ENCODE data around the gene KRT4.
"Not testable (repeated sequence)": the region's sequence is repeated elsewhere in the genome, so short reads cannot be mapped to it uniquely, and the experiment has no call there.

The KRT4 gene

DNA sequence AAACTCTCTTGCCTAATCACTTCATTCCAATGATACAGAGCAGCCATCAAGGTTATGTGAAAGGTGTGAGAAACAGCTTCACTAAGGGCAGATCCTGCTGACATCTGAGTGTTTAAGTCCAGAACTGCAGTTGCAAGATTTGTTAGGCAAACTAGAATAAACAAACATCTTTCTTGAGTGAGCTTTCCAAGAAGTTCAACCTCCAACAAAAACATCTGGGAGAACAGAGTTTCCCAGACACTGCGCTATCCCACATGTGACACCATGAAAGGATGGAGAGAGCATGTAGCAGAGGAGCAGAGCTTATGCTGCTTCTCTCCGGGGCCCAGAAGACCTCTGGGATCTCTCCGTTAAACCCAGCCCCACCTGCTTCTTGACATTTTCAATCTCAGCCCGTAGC is 42.4 kb downstream of the KRT4 start:
- no peak for DNase-seq

DNA sequence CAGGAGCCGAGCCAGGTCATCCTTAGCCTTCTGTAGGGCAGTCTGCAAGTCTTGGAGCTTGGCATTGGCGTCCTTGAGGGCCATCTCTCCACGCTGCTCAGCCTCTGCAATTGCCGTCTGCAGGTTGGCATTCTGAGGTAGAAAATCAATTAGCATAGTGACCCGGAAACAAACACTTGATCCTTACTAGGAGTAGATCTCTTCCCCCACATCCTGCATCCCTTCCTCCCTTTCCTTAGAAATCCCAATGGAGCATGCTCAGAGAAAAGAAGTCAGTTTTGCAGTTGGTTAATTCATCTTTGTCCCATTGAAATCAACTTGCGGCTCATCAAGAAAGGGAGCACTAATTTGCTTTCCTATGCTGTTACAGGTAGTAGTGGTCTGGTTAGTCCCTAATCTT is 42.8 kb downstream of the KRT4 start:
- no peak for DNase-seq

DNA sequence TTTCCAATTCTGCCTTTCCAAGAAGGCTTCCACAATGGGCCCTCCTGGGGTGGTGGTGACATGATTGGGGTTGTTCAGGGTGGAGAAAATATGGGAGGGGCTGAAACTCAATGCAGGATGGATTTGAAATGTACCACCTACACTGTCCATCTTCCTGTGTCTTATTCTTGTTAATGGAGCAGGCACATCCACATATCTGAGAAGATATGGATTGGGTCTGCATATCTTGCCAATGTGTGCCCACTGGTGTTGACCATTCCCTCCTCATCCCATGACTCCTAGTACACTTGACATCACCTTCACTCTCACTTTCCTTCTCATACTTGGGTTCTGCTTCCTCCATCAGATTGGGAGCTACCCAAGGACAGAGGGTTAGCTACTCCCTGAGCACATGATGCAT is 44.0 kb downstream of the KRT4 start:
- DNase-seq, result no peak

DNA sequence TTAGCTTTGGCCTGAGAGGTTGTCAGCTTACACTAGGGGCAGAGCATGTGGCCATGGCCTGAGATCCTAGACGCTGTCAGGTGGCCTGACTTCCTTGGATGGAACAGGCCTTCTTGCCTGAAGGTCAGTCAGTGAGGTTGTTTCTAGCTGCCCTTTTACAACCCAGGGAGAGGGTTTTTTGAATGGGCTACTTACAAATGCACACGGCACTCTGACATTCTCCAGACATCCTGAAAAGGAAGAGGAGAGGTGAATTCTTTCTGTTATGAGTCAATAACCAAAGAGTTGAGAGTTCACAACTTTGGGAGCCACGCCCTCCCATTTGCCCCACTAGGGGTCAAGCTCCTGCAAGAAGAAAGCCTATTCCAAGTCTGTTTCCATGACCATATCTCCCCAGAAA is 44.6 kb downstream of the KRT4 start:
- no peak for DNase-seq

DNA sequence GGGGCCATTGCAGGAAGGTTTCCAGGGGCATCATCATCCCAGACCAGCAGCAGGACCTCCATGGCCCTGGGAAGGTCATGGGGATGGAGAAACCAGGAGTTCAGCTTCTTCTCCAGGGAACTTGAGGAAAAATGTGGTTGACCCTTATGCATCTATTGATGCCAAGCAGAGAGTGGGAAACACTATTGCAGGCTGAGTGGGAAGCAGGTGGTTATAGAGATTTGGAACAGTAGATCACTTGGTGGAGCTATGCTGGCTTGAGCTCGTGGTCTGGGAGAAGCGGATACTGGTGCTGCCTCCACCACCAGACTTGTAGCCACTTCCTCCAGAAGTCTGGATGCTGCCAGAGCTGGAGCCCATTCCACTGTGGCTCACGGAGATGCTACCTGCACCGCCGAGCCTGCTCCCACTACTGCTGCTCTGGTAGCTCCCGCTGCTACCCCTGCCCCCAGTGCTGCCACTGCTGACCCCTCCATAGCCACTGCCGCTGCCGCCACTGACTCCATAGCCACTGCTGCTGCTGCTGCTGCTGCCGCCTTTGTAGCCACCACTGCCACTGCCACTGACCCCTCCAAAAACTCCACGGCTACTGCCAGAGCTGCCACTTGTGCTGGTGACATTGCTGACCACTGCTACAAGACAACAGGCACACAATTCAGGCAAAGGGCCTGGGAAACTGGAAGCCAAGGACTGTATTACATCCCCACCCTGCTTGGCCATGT is 45.3 kb downstream of the KRT4 start:
- DNase-seq, result no peak

DNA sequence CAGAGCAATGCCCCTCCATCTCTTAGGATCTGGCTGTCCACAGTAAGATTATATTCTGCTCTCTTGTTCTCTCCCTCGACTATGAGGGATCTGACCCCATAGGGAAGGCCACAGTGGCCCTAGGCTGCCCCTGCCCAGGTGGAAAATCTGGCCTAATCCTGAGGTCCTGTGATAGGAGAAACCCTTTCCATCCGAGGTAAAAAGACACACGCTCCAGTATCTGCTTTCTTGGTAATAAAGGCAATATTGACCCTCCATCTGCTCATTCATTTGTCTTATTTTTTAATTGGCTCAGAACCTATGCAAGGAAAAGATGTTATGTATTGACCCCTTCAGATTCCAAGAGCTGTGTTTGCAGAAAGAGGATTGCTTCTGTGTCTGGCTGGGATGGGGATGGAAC is 46.5 kb downstream of the KRT4 start:
- DNase-seq, result no peak

DNA sequence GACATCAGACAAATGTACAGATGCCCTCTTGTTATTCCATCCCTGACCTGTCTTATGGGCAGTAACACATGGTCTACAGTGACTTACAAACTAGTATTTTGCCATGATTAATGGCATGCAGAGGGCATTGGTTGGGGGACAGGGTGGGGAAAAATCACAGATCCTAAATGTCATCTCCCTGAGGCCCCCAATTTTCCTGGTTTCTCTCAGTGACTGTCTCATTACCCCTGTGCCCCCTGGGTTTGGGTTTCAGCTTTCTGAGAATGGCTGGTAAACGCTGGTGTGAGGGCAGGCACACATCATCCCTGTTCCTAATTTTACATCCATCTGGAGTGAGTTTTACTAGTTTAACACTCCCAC is 46.9 kb downstream of the KRT4 start:
- DNase-seq, result no peak

DNA sequence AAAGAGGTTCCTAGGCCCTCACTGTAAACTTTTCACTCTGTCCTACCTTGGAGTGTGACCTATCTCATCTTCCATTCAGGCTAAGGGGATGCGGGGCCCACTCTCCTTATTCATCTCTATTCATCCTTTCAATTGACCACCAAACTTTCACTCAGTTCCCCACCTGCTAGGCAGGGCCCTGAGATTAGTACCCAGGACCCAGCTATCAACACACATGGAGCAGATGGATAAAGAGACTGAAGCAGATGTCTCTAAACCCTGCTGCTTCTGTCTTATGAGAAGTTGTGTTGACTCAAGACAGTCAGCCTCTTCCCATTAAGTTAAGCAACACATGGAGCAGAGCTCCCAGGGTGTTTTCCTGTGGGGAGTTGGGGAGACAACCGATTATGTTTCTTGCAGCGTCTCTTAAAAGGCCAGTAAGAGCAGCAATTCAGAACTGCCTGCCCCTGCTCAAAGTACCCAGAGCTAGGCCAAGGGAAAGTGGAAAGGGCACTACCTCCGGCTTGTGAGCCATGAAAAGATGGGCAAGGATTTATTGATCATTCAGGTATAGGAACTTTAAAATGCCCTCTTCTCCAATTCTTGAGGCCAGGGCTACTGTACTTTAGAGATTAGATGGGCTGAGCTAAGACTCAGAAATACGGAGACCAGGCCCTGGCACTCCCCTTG is 47.4 kb downstream of the KRT4 start:
- DNase-seq, result no peak

DNA sequence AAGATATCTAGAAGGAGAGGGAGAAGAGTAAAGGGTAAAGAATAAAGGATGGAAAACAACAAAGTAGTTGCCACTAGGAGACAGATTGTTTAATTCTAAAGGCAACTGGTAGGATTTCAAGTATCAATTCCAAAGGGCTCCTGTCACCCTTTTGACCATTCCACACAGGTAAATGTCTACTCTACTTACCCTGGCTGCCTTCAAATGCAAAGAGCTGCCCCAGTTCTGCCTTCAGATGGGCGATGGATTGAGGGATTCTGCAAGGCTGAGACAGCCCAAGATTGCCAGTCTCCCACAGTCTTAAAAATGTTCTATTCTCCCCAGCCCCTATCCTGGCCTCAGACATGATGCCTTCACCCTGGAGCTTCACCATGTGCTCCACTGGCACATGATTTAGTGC is 48.2 kb downstream of the KRT4 start:
- no peak for DNase-seq

DNA sequence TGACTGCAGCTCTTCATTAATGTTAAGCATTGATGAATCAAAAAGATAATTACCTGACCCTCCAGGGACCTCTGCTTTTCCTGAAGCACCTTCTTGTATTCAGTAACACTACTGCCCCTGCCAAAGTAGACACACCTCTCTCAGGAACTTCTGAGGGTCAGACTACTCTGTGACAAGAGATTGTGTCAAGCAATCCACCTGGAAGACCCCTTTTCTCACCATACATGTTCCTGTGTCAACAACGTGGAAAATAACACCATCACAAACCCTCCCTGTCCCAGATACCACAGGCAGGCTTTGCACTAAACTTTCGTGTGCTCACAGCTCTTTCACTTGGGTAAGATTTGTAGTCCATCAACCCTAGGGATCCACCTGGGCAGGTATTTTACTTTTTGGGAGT is 49.9 kb downstream of the KRT4 start:
- no peak for DNase-seq

DNA sequence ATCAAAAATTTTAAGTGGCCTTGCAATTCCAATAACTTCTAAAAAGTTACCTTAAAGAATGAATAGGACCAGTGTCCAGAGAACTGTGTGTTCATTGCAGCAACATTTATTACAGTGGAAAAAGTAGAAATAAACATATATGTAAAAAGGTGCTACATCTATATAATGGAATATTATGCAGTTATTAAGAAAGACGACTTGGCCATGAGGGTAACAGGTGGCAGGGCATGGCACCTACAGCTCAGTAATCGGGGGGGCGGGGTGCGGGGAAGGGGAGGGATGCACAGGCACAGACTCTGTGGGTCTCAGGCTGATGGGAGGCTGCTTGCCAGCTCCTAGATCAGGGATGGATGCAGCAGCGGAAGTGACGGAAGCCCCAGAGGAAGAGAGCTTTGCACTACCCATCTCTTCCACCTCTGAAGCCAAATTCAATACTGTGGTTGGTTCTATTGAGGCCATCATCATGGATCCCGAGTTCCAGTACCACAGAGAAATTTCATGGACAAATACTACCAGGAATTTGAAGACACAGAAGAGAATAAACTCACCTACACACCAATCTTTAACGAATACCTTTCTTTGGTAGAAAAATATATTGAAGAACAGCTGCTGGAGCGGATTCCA is 50.8 kb downstream of the KRT4 start:
- DNase-seq, result no peak

DNA sequence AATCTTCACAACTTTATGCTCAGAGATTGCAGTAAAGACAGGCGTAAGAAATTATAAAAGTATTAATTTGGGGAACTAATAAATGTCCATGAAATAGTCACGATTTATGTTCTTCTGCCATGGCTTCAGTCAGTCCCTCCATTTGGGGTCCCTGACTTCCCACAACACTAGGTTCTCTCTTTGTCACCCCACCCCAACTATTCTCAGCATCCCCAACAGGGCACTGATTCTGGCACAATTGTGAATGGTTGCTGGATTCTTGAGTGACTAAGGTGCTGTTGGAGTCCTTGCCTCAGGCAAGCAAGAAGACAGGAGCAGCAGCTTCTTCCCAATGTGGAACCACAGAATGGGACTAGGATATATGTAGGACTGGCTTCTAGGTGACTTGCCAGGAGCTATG is 52.1 kb downstream of the KRT4 start:
- no peak for DNase-seq

DNA sequence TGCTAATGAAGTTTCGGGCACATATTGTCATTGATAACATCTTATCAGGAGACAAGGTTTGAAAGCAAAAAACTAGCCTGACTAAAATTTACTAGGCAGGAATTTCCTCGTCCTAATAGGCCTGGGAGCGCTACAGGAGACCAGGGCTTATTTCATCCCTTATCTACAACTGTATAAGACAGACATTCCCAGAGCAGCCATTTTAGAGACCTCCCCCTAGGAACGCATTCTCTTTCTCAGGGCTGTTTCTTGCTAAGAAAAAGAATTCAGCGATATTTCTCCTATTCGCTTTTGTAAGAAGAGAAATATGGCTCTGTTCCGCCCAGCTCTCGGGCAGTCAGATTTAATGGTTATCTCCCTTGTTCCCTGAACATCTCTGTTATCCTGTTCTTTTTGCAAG is 52.7 kb downstream of the KRT4 start:
- DNase-seq, result not testable (repeated sequence)

DNA sequence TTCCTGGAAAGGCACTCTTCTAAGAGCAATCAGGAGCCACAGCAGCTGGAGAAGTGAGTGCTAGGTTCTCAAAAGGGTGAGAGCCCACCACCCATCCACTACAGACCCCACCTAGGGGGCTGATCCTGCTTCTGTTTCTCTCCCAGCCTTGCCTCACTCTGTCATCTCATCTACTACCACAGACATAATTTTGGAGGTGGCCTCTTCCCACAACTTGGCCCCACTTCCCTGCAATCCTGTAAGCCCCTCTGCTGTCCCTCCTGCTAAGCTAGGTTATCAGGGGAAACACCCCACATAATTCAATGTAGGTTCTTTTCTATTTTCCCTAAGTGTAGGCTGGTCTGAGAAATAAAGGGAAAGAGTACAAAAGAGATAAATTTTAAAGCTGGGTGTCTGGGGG is 53.3 kb downstream of the KRT4 start:
- DNase-seq, result no peak

DNA sequence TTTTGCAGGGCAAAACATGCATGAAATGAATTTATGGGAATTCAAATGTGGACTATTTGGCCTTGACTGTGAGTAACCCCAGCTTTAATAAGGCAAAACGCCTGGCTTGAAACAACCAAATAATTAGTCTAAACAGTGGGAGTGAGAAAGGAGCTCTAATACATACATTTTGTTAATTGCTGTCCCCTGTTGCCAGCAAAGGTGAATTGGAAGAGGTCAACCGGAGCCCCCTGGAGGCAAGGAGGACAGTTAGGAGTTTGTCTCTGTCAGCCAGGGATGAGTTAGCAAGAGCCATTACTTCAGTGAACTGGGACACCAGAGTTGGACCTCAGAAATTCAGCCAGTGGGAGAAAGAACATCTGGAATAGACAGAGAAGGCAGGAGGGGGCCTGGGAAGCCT is 54.2 kb downstream of the KRT4 start:
- DNase-seq, result no peak

DNA sequence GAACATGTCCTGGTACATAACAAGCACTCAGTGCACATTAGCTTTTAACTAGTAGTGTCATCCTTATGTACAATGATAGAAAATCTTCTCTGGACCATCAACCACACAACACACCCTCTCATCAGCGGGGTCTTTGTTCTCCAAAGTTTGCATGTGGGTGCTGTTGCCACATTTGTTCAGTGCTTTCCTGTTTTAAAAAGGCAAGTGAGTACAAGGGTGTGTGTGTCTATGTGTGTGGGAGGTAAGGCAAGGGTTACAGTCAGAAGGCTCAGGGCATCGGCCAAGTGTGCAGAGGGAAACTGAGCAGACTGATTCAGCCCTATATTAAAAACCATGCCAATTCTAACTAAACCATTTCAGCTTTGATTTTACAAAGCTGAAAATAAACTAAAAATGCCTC is 54.7 kb downstream of the KRT4 start:
- DNase-seq, result no peak

DNA sequence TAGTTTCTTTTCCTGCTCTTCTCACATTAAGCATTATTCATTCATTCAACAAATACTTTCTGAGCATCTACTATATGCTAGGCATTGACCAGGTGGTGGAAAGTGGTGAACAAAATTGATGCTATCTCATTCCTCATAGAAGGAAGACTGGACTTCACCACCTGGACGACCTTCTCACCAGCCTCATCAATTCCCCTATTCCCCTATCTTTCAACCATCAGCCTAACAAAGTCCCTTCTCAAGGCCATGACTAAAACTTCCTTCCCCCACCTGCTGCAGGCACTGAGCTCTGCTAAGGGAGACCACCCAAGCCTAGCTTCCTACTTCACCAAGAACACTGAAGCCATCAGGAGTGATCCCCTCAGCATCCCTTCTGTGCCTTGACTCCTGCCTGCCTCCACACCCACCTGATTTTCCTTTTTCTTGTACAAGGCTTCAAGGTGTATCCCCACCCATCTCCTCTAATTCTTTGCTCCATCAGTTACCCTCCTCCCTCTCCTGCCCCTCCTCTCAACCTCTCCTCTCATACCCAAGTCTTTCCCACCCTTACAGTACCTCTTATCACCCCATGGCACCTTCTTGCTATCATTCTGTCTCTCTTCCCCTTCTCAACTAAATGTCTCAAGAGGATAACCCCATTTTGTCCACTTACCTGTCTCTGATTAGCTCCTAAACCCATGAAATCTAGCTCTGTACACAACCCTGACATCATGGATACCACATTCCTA is 56.3 kb downstream of the KRT4 start:
- no peak for DNase-seq
